T-cell (primary cell): Measurements from ENCODE around the gene ART4. TPM values are rescaled to one million over a fixed set of nuclear protein-coding genes. Genes with fewer than 3 reads are reported as not detected.

Experiments used
- ATAC-seq, 4 experiments: fragments of 200-7000 bp in 3 of 4; fragments of 150-1000 bp in 1 of 4; cut with Tn5 transposase; replicated peaks in 1 of 4; 1 replicate in 3 of 4; 2 replicates in 1 of 4; pipeline ENCODE4 v1.10.0; 2021; ENCODE audit warnings: moderate library complexity in 3 of 4, mild to moderate bottlenecking in 2 of 4, moderate number of reproducible peaks in 1 of 4
- CTCF ChIA-PET, 2 donors: fragments of 300-600 bp; sonication (Branson Sonifier 250); formaldehyde crosslinking; loops; one replicate each; lab custom pipeline; 2022; ENCODE audit warnings: antibody characterized with exemption in 2 of 2; lab: Charles Lee
- POLR2A ChIA-PET, 2 donors: fragments of 300-600 bp; sonication (Branson Sonifier 250); formaldehyde crosslinking; loops; one replicate each; lab custom pipeline; 2022; ENCODE audit warnings: antibody characterized with exemption in 2 of 2; lab: Charles Lee
- DNase-seq, 35 experiments: peaks; one replicate each; pipeline versions ENCODE4 v3.0.0 to v3.0.0-alpha.2; 2013 to 2023
- H3K27ac ChIP-seq: one replicate; pipeline ENCODE4 v1.5.1; 2013; ENCODE audit warnings: low read length
- H3K27me3 ChIP-seq, 2 experiments: replicated peaks in 1 of 2; 1 replicate in 1 of 2; 2 replicates in 1 of 2; pipeline versions ENCODE4 v1.6.1 to v1.7.0; 2013; ENCODE audit warnings: low read length in 1 of 2, mixed read lengths in 1 of 2; ENCODE audit not compliant: control insufficient read depth in 2 of 2, insufficient read depth in 2 of 2; ENCODE audit errors: extremely low read depth in 1 of 2
- H3K36me3 ChIP-seq, 2 donors: 1 replicate in 1 of 2; 2 replicates in 1 of 2; pipeline versions ENCODE4 v1.6.1 to v1.7.0; 2013; ENCODE audit warnings: low read length in 1 of 2; ENCODE audit not compliant: control insufficient read depth in 2 of 2, insufficient read depth in 1 of 2; ENCODE audit errors: extremely low read depth in 1 of 2
- H3K4me1 ChIP-seq, 2 experiments: 1 replicate in 1 of 2; 2 replicates in 1 of 2; pipeline versions ENCODE4 v1.6.1 to v1.7.0; 2013; ENCODE audit warnings: low read length in 2 of 2, mixed read lengths in 1 of 2; ENCODE audit not compliant: insufficient read depth in 2 of 2, control insufficient read depth in 1 of 2; ENCODE audit errors: extremely low read depth in 1 of 2
- H3K4me3 ChIP-seq, 2 donors: 1 replicate in 1 of 2; 2 replicates in 1 of 2; pipeline versions ENCODE4 v1.5.1 to v1.7.0; 2013; ENCODE audit warnings: mild to moderate bottlenecking in 2 of 2, low read length in 1 of 2, moderate library complexity in 1 of 2; ENCODE audit not compliant: control insufficient read depth in 1 of 2; ENCODE audit errors: extremely low read depth in 1 of 2
- H3K9me3 ChIP-seq: 2 replicates; pipeline ENCODE4 v1.7.0; 2013
- H3K27ac Mint-ChIP-seq, 2 donors: one replicate each; pipeline ENCODE4 v1.8.0; 2020 to 2021; ENCODE audit warnings: mild to moderate bottlenecking in 2 of 2, mixed read lengths in 2 of 2
- H3K27me3 Mint-ChIP-seq, 2 donors: one replicate each; pipeline ENCODE4 v1.8.0; 2021 to 2022; ENCODE audit warnings: mixed read lengths in 2 of 2
- H3K36me3 Mint-ChIP-seq: one replicate; pipeline ENCODE4 v1.8.0; 2021; ENCODE audit warnings: mixed read lengths
- H3K4me1 Mint-ChIP-seq, 3 donors: one replicate each; pipeline ENCODE4 v1.8.0; 2020 to 2022; ENCODE audit warnings: mixed read lengths in 3 of 3, mild to moderate bottlenecking in 1 of 3
- H3K4me3 Mint-ChIP-seq, 3 donors: one replicate each; pipeline ENCODE4 v1.8.0; 2020 to 2022; ENCODE audit warnings: mild to moderate bottlenecking in 3 of 3, mixed read lengths in 3 of 3, moderate library complexity in 3 of 3
- H3K9me3 Mint-ChIP-seq, 3 donors: one replicate each; pipeline ENCODE4 v1.8.0; 2020 to 2022; ENCODE audit warnings: mixed read lengths in 3 of 3
- WGBS: methylation state at CpG from one replicate; pipeline ENCODE4 v1.1.5; 2013; ENCODE audit warnings: missing lambda C conversion rate; ENCODE audit not compliant: insufficient coverage; 5-methylcytosine and 5-hydroxymethylcytosine counted together
- total RNA-seq, 35 experiments: library from RNA in 6 of 35; stranded (reverse) in 6 of 35; fragments of 120-200 nt in 1 of 35; gene quantifications; one replicate each; pipeline versions ENCODE4 v1.2.1 to v1.2.4 and lab custom pipeline; 2013 to 2026

ART4 gene
- total RNA-seq, 5 donors from 2014 or later (not counting 1 experiment from before 2014, with no cell fraction given), result not detected

DNA sequence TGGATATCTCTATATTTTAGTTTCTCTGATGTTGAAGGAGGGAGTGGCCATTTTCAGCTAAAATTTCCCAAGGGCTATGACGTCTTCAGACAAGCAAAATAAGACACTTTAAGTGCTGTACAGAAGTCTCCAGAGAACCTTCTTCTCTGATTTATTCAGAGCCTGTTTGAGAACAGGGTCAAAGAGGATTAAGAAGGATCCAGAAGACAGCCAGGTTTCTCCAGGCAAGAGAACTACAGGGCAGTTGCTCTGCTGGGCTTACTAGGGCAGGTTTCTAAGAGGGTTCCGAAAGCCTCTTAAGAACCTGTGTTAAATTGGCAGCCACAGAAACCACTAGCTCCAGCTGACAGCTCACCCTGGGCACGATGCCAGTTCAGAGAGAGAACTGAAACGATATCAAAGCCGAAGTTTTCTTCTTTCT lies 41.1 kb upstream of the ART4 start:
- 0% methylated on average over 1 of the region's 5 CpGs for WGBS
- H3K4me3 ChIP-seq, result no peak overlapping the region
- DNase-seq (peak; percentile 65 to 92 (median 85)), ATAC-seq (peak; percentile 91 to 98 (median 97))
- Mint-ChIP-seq H3K27ac (peak overlapping the region; percentile 41 to 69), H3K4me3 (peak overlapping the region; percentile 46 to 67 (median 57)), H3K4me1 (peaks cover 46 to 52% (median 50%) of the 10 kb centered on the region in 3 donors), H3K36me3 (no peaks in the 10 kb centered on the region), H3K9me3 (no peaks in the 10 kb centered on the region), H3K27me3 (peaks cover 0 to 14% of the 10 kb centered on the region in 2 donors)
- H3K27ac ChIP-seq, result no peak overlapping the region
- peaks cover 0 to 3% of the 10 kb centered on the region in 2 experiments for H3K27me3 ChIP-seq
- peaks cover 12 to 14% of the 10 kb centered on the region in 2 experiments for H3K4me1 ChIP-seq
- H3K9me3 ChIP-seq, result no peaks in the 10 kb centered on the region
- no peaks in the 10 kb centered on the region for H3K36me3 ChIP-seq
- ChIA-PET POLR2A (interaction anchor here (0.6 to 1.4 kb wide), 5 partner anchors 37 to 113 kb away, joined by 3 to 4 read pairs (median 4); partner anchors contain the start of gene ARHGDIB (in 1 of the 2)), CTCF (interaction anchor here in 1 of 2 donors (1.0 to 1.9 kb wide), 2 partner anchors 36 to 39 kb away, joined by 4 to 6 read pairs; no protein-coding TSS in a partner anchor)

- peaks cover 46 to 52% (median 50%) of the 10 kb centered on the region in 3 donors for H3K4me1 Mint-ChIP-seq
Observed at GRCh38 chr12:14883686-14884085, 40.4 kb upstream of the ART4 start.

DNA sequence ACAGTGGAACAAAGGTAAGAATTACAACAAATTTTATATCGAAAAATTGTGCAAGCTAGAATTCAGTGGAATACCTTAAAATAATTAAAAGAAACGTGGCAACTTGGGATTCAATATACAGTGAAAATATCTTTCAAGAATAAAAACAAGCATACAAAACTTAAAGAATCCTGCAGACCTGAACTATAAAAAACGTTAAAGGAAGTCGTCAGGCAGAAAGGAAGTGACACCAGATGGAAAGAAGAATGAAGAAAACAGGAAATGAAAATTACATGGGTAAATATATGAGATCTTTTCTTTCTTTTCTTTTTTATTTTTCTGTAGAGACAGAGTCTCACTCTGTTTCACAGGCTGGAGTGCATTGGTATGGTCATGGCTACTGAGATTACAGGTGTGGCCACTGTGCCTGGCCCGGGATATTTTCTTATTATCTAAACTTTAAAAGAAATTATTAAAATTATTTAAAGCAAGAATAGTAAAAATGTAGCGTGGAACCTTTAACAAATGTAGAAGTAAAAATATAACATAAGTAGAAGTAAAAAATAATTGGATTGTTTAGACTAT lies 37.6 kb upstream of the ART4 start:
- DNase-seq, result no peak
- peaks cover 11 to 14% of the 10 kb centered on the region in 2 experiments for H3K4me1 ChIP-seq
- Mint-ChIP-seq H3K4me3 (peak overlapping the region in 2 of 3 donors; percentile 54 to 55), H3K4me1 (peaks cover 38 to 43% (median 43%) of the 10 kb centered on the region in 3 donors), H3K36me3 (no peaks in the 10 kb centered on the region), H3K9me3 (no peaks in the 10 kb centered on the region), H3K27ac (peak overlapping the region; percentile 87 to 90), H3K27me3 (peaks cover 0 to 4% of the 10 kb centered on the region in 2 donors)
- H3K27me3 ChIP-seq, result peaks cover 0 to 3% of the 10 kb centered on the region in 2 experiments
- CTCF ChIA-PET, result no interaction called here
- POLR2A ChIA-PET, result interaction anchor here in 1 of 2 donors (0.6 kb wide), 1 partner anchor 315 kb away, joined by 4 read pairs; no protein-coding TSS in a partner anchor
- no peak overlapping the region for H3K4me3 ChIP-seq
- no peak for ATAC-seq
- no peaks in the 10 kb centered on the region for H3K9me3 ChIP-seq
- peak overlapping the region; percentile 45 for H3K27ac ChIP-seq
- H3K36me3 ChIP-seq, result no peaks in the 10 kb centered on the region
- WGBS, result no CpG with 5 or more reads among the region's 6 CpGs

More at GRCh38 chr12:14883686-14884085, 40.4 kb upstream of the ART4 start:
- ATAC-seq, result no peak
- peaks cover 12 to 14% of the 10 kb centered on the region in 2 experiments for H3K4me1 ChIP-seq
- no peak overlapping the region for H3K4me3 Mint-ChIP-seq
- no peak for DNase-seq
- H3K27ac ChIP-seq, result no peak overlapping the region
- H3K9me3 ChIP-seq, result no peaks in the 10 kb centered on the region
- no peaks in the 10 kb centered on the region for H3K36me3 ChIP-seq
- H3K27me3 Mint-ChIP-seq, result peaks cover 0 to 14% of the 10 kb centered on the region in 2 donors
- WGBS, result 91% methylated on average over 9 of the region's 10 CpGs
- ChIA-PET CTCF (interaction anchor here in 1 of 2 donors (0.7 to 1.9 kb wide), 3 partner anchors 39 to 241 kb away, joined by 3 to 6 read pairs (median 3); partner anchors contain the start of gene ARHGDIB), POLR2A (interaction anchor here in 1 of 2 donors (0.6 to 1.4 kb wide), 4 partner anchors 78 to 238 kb away, joined by 3 to 7 read pairs (median 4); partner anchors contain the start of gene ARHGDIB)
- no peaks in the 10 kb centered on the region for H3K9me3 Mint-ChIP-seq
- H3K27me3 ChIP-seq, result peaks cover 0 to 3% of the 10 kb centered on the region in 2 experiments
- H3K27ac Mint-ChIP-seq, result no peak overlapping the region
- H3K36me3 Mint-ChIP-seq, result no peaks in the 10 kb centered on the region
- H3K4me3 ChIP-seq, result no peak overlapping the region

DNA sequence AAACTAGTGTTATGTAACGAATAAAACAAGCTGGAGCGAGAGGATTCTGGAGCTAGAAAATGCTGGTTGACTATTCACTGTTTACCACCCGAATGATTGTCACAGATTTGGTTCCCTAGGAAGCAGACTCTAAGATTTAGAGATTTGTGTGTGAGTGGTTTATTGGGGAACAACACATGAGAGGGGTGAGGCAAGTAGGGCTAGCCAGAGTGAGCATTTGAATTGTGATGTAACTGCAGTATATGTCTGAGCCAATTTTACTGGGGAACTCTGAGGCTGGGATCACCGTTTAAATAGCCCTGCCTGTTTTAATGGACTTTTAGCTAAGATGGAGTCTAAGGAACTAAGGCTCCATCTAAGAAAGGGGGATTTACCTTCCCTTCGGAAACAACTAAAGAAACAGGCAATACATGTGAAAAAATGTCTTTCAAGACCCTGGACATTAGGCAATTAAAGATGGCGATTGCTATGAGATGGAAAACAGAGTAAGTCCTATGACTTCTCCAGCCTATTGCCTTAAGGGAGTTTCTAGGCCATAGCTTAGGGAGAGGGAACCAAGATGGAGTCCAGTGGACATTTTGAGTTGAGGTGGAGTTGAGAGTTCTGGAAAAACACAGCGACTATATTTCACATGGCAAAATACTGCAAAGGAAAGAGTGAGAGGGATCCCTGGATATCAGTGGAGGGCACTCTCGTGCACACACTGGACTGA lies 36.1 kb upstream of the ART4 start:
- CTCF ChIA-PET, result interaction anchor here in 1 of 2 donors (0.6 kb wide), 1 partner anchor 15 kb away, joined by 3 read pairs; no protein-coding TSS in a partner anchor
- no peaks in the 10 kb centered on the region for H3K27me3 ChIP-seq
- ATAC-seq (no peak), DNase-seq (no peak)
- Mint-ChIP-seq H3K36me3 (no peaks in the 10 kb centered on the region), H3K27ac (no peak overlapping the region), H3K27me3 (no peaks in the 10 kb centered on the region), H3K9me3 (no peaks in the 10 kb centered on the region), H3K4me1 (peaks cover 26 to 30% (median 29%) of the 10 kb centered on the region in 3 donors), H3K4me3 (no peak overlapping the region)
- no peak overlapping the region for H3K27ac ChIP-seq
- POLR2A ChIA-PET, result interaction anchor here in 1 of 2 donors (0.9 kb wide), 1 partner anchor 12 kb away, joined by 4 read pairs; no protein-coding TSS in a partner anchor
- no peak overlapping the region for H3K4me3 ChIP-seq
- peaks cover 2 to 5% of the 10 kb centered on the region in 2 experiments for H3K4me1 ChIP-seq
- H3K36me3 ChIP-seq, result no peaks in the 10 kb centered on the region
- no peaks in the 10 kb centered on the region for H3K9me3 ChIP-seq
- whole genome bisulfite sequencing, result 94% methylated on average over 7 of the region's 8 CpGs

DNA sequence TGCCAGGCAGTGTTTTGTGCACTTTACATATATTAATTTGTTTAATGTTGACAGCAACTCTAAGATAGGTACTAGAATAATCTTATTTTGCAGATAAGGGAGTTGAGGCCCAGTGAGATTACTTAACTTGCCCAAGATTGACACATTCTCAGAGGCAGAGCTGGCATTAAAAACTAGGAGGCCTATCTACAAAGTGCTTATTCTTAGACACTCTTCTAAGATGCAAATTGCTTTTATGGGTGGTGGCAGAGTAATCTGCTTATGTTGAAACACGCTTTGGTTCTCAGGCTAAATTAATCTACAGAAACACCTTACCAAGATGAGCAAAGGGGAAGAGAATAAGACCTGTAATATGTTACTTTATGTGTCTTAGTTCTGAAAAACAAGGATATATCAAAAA lies 35.2 kb upstream of the ART4 start:
- DNase-seq, result no peak
- Mint-ChIP-seq H3K27me3 (no peaks in the 10 kb centered on the region), H3K4me3 (no peak overlapping the region), H3K36me3 (no peaks in the 10 kb centered on the region), H3K27ac (no peak overlapping the region), H3K4me1 (peaks cover 23 to 24% (median 23%) of the 10 kb centered on the region in 3 donors), H3K9me3 (no peaks in the 10 kb centered on the region)
- Histone ChIP-seq H3K4me1 (no peaks in the 10 kb centered on the region), H3K4me3 (no peak overlapping the region), H3K36me3 (no peaks in the 10 kb centered on the region), H3K27me3 (no peaks in the 10 kb centered on the region), H3K9me3 (no peaks in the 10 kb centered on the region), H3K27ac (no peak overlapping the region)
- CTCF ChIA-PET, result interaction anchor here in 1 of 2 donors (1.2 kb wide), 1 partner anchor 14 kb away, joined by 4 read pairs; no protein-coding TSS in a partner anchor
- no CpG with 5 or more reads among the region's 1 CpG for WGBS
- POLR2A ChIA-PET, result interaction anchor here in 1 of 2 donors (0.6 kb wide), 1 partner anchor 15 kb away, joined by 4 read pairs; no protein-coding TSS in a partner anchor
- ATAC-seq, result no peak

DNA sequence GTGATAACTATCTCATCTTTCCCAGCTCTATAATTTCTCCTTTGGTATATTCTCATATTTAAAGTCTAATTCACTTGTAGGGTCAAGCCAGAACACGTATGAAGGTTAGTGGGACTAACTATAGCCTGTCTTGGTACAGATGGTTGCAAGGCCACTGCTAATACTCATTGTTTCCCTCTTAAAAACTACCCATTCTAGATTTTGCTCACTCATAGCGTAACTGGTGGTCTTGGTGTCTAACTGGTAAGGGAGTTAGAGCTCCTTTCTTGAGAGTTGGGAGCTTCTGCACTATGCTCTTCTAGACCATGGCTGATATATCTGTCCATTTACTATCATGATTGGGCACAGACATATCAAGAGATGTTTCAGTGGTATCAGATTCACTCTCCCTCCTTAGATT lies 33.5 kb upstream of the ART4 start:
- Histone ChIP-seq H3K4me3 (no peak overlapping the region), H3K4me1 (no peaks in the 10 kb centered on the region), H3K27me3 (no peaks in the 10 kb centered on the region), H3K36me3 (no peaks in the 10 kb centered on the region), H3K9me3 (no peaks in the 10 kb centered on the region), H3K27ac (no peak overlapping the region)
- DNase-seq (no peak), ATAC-seq (no peak)
- Mint-ChIP-seq H3K4me1 (peaks cover 16 to 21% (median 19%) of the 10 kb centered on the region in 3 donors), H3K27ac (no peak overlapping the region), H3K27me3 (no peaks in the 10 kb centered on the region), H3K4me3 (no peak overlapping the region), H3K36me3 (no peaks in the 10 kb centered on the region), H3K9me3 (no peaks in the 10 kb centered on the region)
- CTCF ChIA-PET, result no interaction called here
- no CpG with 5 or more reads among the region's 2 CpGs for WGBS
- POLR2A ChIA-PET, result no interaction called here
